HepG2 (cell line): ENCODE data around the gene L3MBTL1. TPM values are rescaled to one million over a fixed set of nuclear protein-coding genes. Genes with fewer than 3 reads are reported as not detected.

Experiments used
- ATAC-seq: fragments of 200-7000 bp; cut with Tn5 transposase; 3 replicates; pipeline ENCODE4 v1.9.1; 2020; ENCODE audit warnings: mild to moderate bottlenecking, moderate library complexity
- BruUV-seq: library from RNA; stranded (reverse); fragments of 400-500 nt; replicated peaks from 2 replicates; lab custom pipeline; 2021; lab: Mats Ljungman, UMichigan
- CTCF ChIA-PET: fragments of 300-600 bp; formaldehyde crosslinking; extraction: SDS; loops from one replicate; lab custom pipeline; 2021; ENCODE audit warnings: low total read pairs, inconsistent platforms, low intra/inter-chr PET ratio; lab: Yijun Ruan, JAX
- POLR2A ChIA-PET: fragments of 350-600 bp; sonication (Branson Sonifier 250); formaldehyde crosslinking; loops from one replicate; lab custom pipeline; 2020; ENCODE audit warnings: antibody characterized with exemption, inconsistent platforms; lab: Yijun Ruan, JAX
- DNase-seq: peaks from one replicate; pipeline ENCODE4 v3.0.0-alpha.2; 2015; ENCODE audit warnings: low spot score
- FAIRE-seq: peaks from 3 replicates; lab custom pipeline; 2011; peaks lifted over from hg19 to GRCh38; lab: Jason Lieb, UNC
- H2AFZ ChIP-seq: one replicate; pipeline ENCODE4 v1.6.1; 2011; ENCODE audit warnings: low read length, inconsistent platforms
- H3K27ac ChIP-seq: fragments of 300-600 bp; 3 replicates; pipeline ENCODE4 v1.8.0; 2011; ENCODE audit warnings: mixed run types, mild to moderate bottlenecking, mixed read lengths, low read length, inconsistent platforms; ENCODE audit not compliant: insufficient read depth; ENCODE audit errors: extremely low read length
- H3K27me3 ChIP-seq, 2 experiments: fragments of 200-600 bp in 1 of 2; 2 replicates in 1 of 2; 3 replicates in 1 of 2; pipeline versions ENCODE4 v1.6.0 to v1.8.0; 2011; ENCODE audit warnings: low read length in 2 of 2, mild to moderate bottlenecking in 2 of 2, moderate library complexity in 2 of 2, inconsistent platforms in 1 of 2; ENCODE audit not compliant: insufficient read depth in 2 of 2, control insufficient read depth in 1 of 2
- H3K36me3 ChIP-seq, 2 experiments: fragments of 200-600 bp in 1 of 2; replicated peaks in 1 of 2; 2 replicates in 1 of 2; 3 replicates in 1 of 2; pipeline versions ENCODE4 v1.5.1 to v1.8.0; 2011; ENCODE audit warnings: low read length in 2 of 2, inconsistent platforms in 1 of 2; ENCODE audit not compliant: insufficient read depth in 2 of 2, control insufficient read depth in 1 of 2
- H3K4me1 ChIP-seq: 2 replicates; pipeline ENCODE4 v1.5.1; 2012; ENCODE audit warnings: low read length, inconsistent platforms; ENCODE audit not compliant: insufficient read depth
- H3K4me2 ChIP-seq: 2 replicates; pipeline ENCODE4 v1.6.0; 2011; ENCODE audit warnings: low read depth, low read length, inconsistent platforms
- H3K4me3 ChIP-seq, 3 experiments: fragments of 200-600 bp in 1 of 3; sonication (generic), shearing (Covaris generic) in 1 of 3; replicated peaks in 1 of 3; 2 replicates each; pipeline ENCODE4 v1.5.1; 2011 to 2016; ENCODE audit warnings: low read length in 3 of 3, inconsistent platforms in 2 of 3, low read depth in 2 of 3, mild to moderate bottlenecking in 2 of 3, control low read depth in 1 of 3, mixed read lengths in 1 of 3; ENCODE audit not compliant: insufficient read depth in 1 of 3
- H3K79me2 ChIP-seq: one replicate; pipeline ENCODE4 v1.6.1; 2011; ENCODE audit warnings: low read length, inconsistent platforms; ENCODE audit not compliant: insufficient read depth
- H3K9ac ChIP-seq: 2 replicates; pipeline ENCODE4 v1.6.0; 2011; ENCODE audit warnings: mild to moderate bottlenecking, low read depth, low read length, inconsistent platforms; ENCODE audit not compliant: insufficient read depth
- H3K9me3 ChIP-seq: 2 replicates; pipeline ENCODE4 v1.5.1; 2012; ENCODE audit warnings: mild to moderate bottlenecking, low read length
- H4K20me1 ChIP-seq: 2 replicates; pipeline ENCODE4 v1.6.0; 2011; ENCODE audit warnings: inconsistent platforms, mild to moderate bottlenecking, low read length, moderate library complexity; ENCODE audit not compliant: insufficient read depth
- CHD2 ChIP-seq: IDR thresholded peaks from 2 replicates; pipeline ENCODE4 v1.6.1; 2011; ENCODE audit warnings: low read depth, low read length, improper control_type of control experiment
- MIXL1 ChIP-seq: IDR thresholded peaks from 2 replicates; pipeline ENCODE4 v1.6.1; 2016
- MXD3 ChIP-seq: IDR thresholded peaks from 2 replicates; pipeline ENCODE4 v1.6.1; 2016; ENCODE audit warnings: mild to moderate bottlenecking, missing biosample characterization, missing genetic modification reagents
- NFE2L1 ChIP-seq: sonication (generic); formaldehyde crosslinking; IDR thresholded peaks from 2 replicates; pipeline ENCODE4 v1.4.0; 2020; ENCODE audit warnings: missing genetic modification reagents, mild to moderate bottlenecking, borderline replicate concordance
- NR2F2 ChIP-seq: IDR thresholded peaks from 2 replicates; pipeline ENCODE4 v1.6.1; 2012; ENCODE audit warnings: low read depth, inconsistent platforms, borderline replicate concordance
- PAF1 ChIP-seq: IDR thresholded peaks from 2 replicates; pipeline ENCODE4 v1.6.1; 2016; ENCODE audit warnings: missing genetic modification reagents, missing compliant biosample characterization
- PBX3 ChIP-seq: sonication (generic); formaldehyde crosslinking; IDR thresholded peaks from 2 replicates; pipeline ENCODE4 v1.8.1; 2023; ENCODE audit warnings: missing genetic modification reagents, inconsistent platforms, borderline replicate concordance
- PHF8 ChIP-seq: sonication (generic); formaldehyde crosslinking; IDR thresholded peaks from 2 replicates; pipeline ENCODE4 v1.5.0; 2020; ENCODE audit warnings: missing genetic modification reagents
- TFDP2 ChIP-seq: sonication (generic); formaldehyde crosslinking; IDR thresholded peaks from 2 replicates; pipeline ENCODE4 v1.4.0; 2020; ENCODE audit warnings: missing genetic modification reagents
- ZFYVE20 ChIP-seq: sonication (generic); formaldehyde crosslinking; IDR thresholded peaks from 2 replicates; pipeline ENCODE4 v1.8.0; 2023; ENCODE audit warnings: low read depth, mild to moderate bottlenecking, moderate library complexity, missing genetic modification reagents, borderline replicate concordance
- ZNF207 ChIP-seq: fragments of 450-650 bp; IDR thresholded peaks from 2 replicates; pipeline ENCODE4 v1.6.1; 2016; ENCODE audit warnings: antibody characterized with exemption, borderline replicate concordance
- ZNF256 ChIP-seq: sonication (generic); formaldehyde crosslinking; conservative IDR thresholded peaks from 2 replicates; pipeline ENCODE4 v1.4.0; 2020; ENCODE audit warnings: missing genetic modification reagents
- ZNF691 ChIP-seq: sonication (generic); formaldehyde crosslinking; IDR thresholded peaks from 2 replicates; pipeline ENCODE4 v1.4.0; 2020; ENCODE audit warnings: missing genetic modification reagents, low read depth, mild to moderate bottlenecking, borderline replicate concordance
- ZNF816 ChIP-seq: sonication (generic); formaldehyde crosslinking; IDR thresholded peaks from 2 replicates; pipeline ENCODE4 v1.8.0; 2022; ENCODE audit warnings: missing genetic modification reagents, mild to moderate bottlenecking, borderline replicate concordance
- WGBS: methylation state at CpG from one replicate; pipeline ENCODE4 v1.1.6; 2017; ENCODE audit warnings: low lambda C conversion rate; 5-methylcytosine and 5-hydroxymethylcytosine counted together
- in situ Hi-C: cut with HindIII; loops from 2 replicates; pipeline ENCODE4 v1.10.0; 2017; ENCODE audit warnings: low pct_unique_long_range_greater_than_20kb; ENCODE audit not compliant: extremely low pct_ligation_motif_present
- intact Hi-C: fragments of 100-400 bp; cut with micrococcal nuclease; formaldehyde crosslinking; loops from one replicate; pipeline ENCODE4 v1.10.0; 2022; ENCODE audit not compliant: unreplicated experiment
- polyA plus RNA-seq, 8 experiments: library from polyadenylated mRNA; depleted of rRNA in 3 of 8; stranded (reverse) in 7 of 8; unstranded in 1 of 8; fragments of >200 nt; fragmentation: Illumina TruSeq in 4 of 8; extraction: Trizol in 4 of 8; gene quantifications; 2 replicates each; pipeline versions ENCODE4 v1.2.1 to v1.2.3, GENCODE V29; 2011 to 2016; ENCODE audit warnings: low read depth in 4 of 8, missing spikeins in 1 of 8, mixed read lengths in 1 of 8; ENCODE audit not compliant: insufficient read depth in 1 of 8
- total RNA-seq, 5 experiments: library from RNA; depleted of rRNA; stranded (reverse); fragments of >200 nt; fragmentation: Illumina TruSeq; extraction: Trizol; gene quantifications; 2 replicates each; pipeline ENCODE4 v1.2.3, GENCODE V29; 2016; ENCODE audit warnings: low read depth in 1 of 5

L3MBTL1 gene
- total and polyA plus RNA-seq, 2 of the 13 experiments (the other 11 are each of a cell fraction or from before 2014, with no cell fraction given), result 9.0 to 17.8 TPM

GRCh38 chr20:43565758-43566104 is 58.2 kb downstream of the L3MBTL1 start (continued):
- no peak for TF ChIP-seq PBX3 (CRISPR knock-in tag)
- TF ChIP-seq PAF1, result no peak
- no peak for TF ChIP-seq TFDP2 (CRISPR knock-in tag)
- no peak for TF ChIP-seq ZNF256
- TF ChIP-seq ZFYVE20 (CRISPR knock-in tag), result no peak
- TF ChIP-seq MIXL1, result no peak

- no peaks in the 10 kb centered on the region for H4K20me1 ChIP-seq
- H3K27me3 ChIP-seq, result no peaks in the 10 kb centered on the region
- TF ChIP-seq CHD2 (no peak), ZNF207 (no peak), ZNF816 (CRISPR knock-in tag) (no peak), PHF8 (CRISPR knock-in tag) (0 out of 2 replicates have a peak, but pooled peaks have one; percentile 25), MXD3 (no peak), ZNF691 (no peak), NR2F2 (no peak), NFE2L1 (no peak)
- no peaks in the 10 kb centered on the region for H3K4me1 ChIP-seq
- in situ Hi-C loops, result no loop called here
- H3K9me3 ChIP-seq, result no peaks in the 10 kb centered on the region
- 92% methylated on average over 9 of the region's 9 CpGs for WGBS
- H3K36me3 ChIP-seq, result peaks cover 0 to 19% of the 10 kb centered on the region in 2 experiments; a peak in 4 of 5 replicates
- H3K79me2 ChIP-seq, result no peaks in the 10 kb centered on the region
- no peak overlapping the region for H2AFZ ChIP-seq
- no peak overlapping the region for H3K27ac ChIP-seq
- intact Hi-C loops, result no loop called here
- no peak for ATAC-seq
- BruUV-seq, result no TSS peak
- DNase-seq, result no peak
- ChIA-PET POLR2A (no interaction called here), CTCF (no interaction called here)
- no peak overlapping the region for H3K9ac ChIP-seq
- no peak overlapping the region for H3K4me3 ChIP-seq
- H3K4me2 ChIP-seq, result no peak overlapping the region
- no peak for FAIRE-seq
Observed at GRCh38 chr20:43567477-43567876, 60.0 kb downstream of the L3MBTL1 start.
